Measurements from ENCODE around the gene SPPL3.
"Not testable (repeated sequence)": the region's sequence is repeated elsewhere in the genome, so short reads cannot be mapped to it uniquely, and the experiment has no call there.

Gene SPPL3

GRCh38 chr12:120904197-120904773, at the start of gene SPPL3:
TSS of gene SPPL3 (minus strand) at chr12:120904358. CDS start at chr12:120903867, 491 bp downstream.
- Histone ChIP-seq H3K9me3 (no peaks in the 10 kb centered on the region), H3K4me1 (peaks cover 0 to 53% (median 31%) of the 10 kb centered on the region in 4 donors), H3K36me3 (no peaks in the 10 kb centered on the region), H3K4me3 (peak within 1 kb of the TSS; percentile 96 to 100), H3K27ac (peak within 1 kb of the TSS; percentile 86 to 90), H3K27me3 (no peaks in the 10 kb centered on the region)
- DNase-seq = peak; percentile 87 to 94
- intact Hi-C loops (cut with DNase I; ENCODE audit: low total_unique reads) = loop anchor here (10.0 kb wide), 1 partner anchor 179 kb away; the partner anchor contains the start of gene ACADS
- TF ChIP-seq CTCF (IDR thresholded peaks at IDR 0.05) = no peak

- Histone ChIP-seq H3K9me3 (no peaks in the 10 kb centered on the region), H3K4me1 (no peaks in the 10 kb centered on the region), H3K27ac (no peak overlapping the region), H3K36me3 (no peaks in the 10 kb centered on the region), H3K4me3 (no peak overlapping the region), H3K27me3 (no peaks in the 10 kb centered on the region)
- DNase-seq = no peak
- no peak for TF ChIP-seq CTCF (IDR thresholded peaks at IDR 0.05)
- intact Hi-C loops (cut with DNase I; ENCODE audit: low total_unique reads) = no loop called here
Observed at GRCh38 chr12:120950807-120951206, 46.6 kb upstream of the SPPL3 start.

- DNase-seq; H3K27me3 ChIP-seq; H3K9me3 ChIP-seq; intact Hi-C loops (cut with DNase I; ENCODE audit: low total_unique reads); H3K4me3 ChIP-seq; H3K4me1 ChIP-seq; H3K27ac ChIP-seq; H3K36me3 ChIP-seq: not testable (repeated sequence)
Observed at GRCh38 chr12:120950260-120950799, 46.2 kb upstream of the SPPL3 start.

GRCh38 chr12:120945516-120945915, 41.4 kb upstream of the SPPL3 start:
- H3K36me3 ChIP-seq; H3K27me3 ChIP-seq; H3K4me1 ChIP-seq; intact Hi-C loops (cut with DNase I; ENCODE audit: low total_unique reads); H3K4me3 ChIP-seq; H3K9me3 ChIP-seq; DNase-seq; H3K27ac ChIP-seq: not testable (repeated sequence)

GRCh38 chr12:120944645-120945217, 40.6 kb upstream of the SPPL3 start:
- peak; percentile 42 to 55 for TF ChIP-seq CTCF (IDR thresholded peaks at IDR 0.05)
- intact Hi-C loops (cut with DNase I; ENCODE audit: low total_unique reads) = no loop called here
- Histone ChIP-seq H3K9me3 (no peaks in the 10 kb centered on the region), H3K27ac (no peak overlapping the region), H3K4me1 (no peaks in the 10 kb centered on the region), H3K27me3 (no peaks in the 10 kb centered on the region), H3K4me3 (no peak overlapping the region), H3K36me3 (no peaks in the 10 kb centered on the region)
- DNase-seq = peak in 1 of 2 donors; percentile 56

GRCh38 chr12:120943482-120943881, 39.3 kb upstream of the SPPL3 start:
- DNase-seq = no peak
- Histone ChIP-seq H3K36me3 (no peaks in the 10 kb centered on the region), H3K27me3 (peaks cover 0 to 2% of the 10 kb centered on the region in 2 donors), H3K9me3 (no peaks in the 10 kb centered on the region), H3K27ac (no peak overlapping the region), H3K4me3 (no peak overlapping the region), H3K4me1 (no peaks in the 10 kb centered on the region)
- intact Hi-C loops (cut with DNase I; ENCODE audit: low total_unique reads) = no loop called here
- no peak for TF ChIP-seq CTCF (IDR thresholded peaks at IDR 0.05)

Measured in tibial artery (tissue), 4 donors.